ENCODE measurements around the gene MVB12B.

MVB12B gene

GRCh38 chr9:126522612-126523356, 196.2 kb downstream of the MVB12B start:
- Histone ChIP-seq H3K27me3 (replicated peaks; ENCODE audit: control insufficient read depth, insufficient read depth, low read length) (no peaks in the 10 kb centered on the region; the same call in none of the 2 replicates), H3K36me3 (ENCODE audit: control insufficient read depth, insufficient read depth, low read length) (no peaks in the 10 kb centered on the region), H3K4me3 (replicated peaks; ENCODE audit: low read depth, low read length) (no peak overlapping the region)
- TF ChIP-seq, protein P1, sequence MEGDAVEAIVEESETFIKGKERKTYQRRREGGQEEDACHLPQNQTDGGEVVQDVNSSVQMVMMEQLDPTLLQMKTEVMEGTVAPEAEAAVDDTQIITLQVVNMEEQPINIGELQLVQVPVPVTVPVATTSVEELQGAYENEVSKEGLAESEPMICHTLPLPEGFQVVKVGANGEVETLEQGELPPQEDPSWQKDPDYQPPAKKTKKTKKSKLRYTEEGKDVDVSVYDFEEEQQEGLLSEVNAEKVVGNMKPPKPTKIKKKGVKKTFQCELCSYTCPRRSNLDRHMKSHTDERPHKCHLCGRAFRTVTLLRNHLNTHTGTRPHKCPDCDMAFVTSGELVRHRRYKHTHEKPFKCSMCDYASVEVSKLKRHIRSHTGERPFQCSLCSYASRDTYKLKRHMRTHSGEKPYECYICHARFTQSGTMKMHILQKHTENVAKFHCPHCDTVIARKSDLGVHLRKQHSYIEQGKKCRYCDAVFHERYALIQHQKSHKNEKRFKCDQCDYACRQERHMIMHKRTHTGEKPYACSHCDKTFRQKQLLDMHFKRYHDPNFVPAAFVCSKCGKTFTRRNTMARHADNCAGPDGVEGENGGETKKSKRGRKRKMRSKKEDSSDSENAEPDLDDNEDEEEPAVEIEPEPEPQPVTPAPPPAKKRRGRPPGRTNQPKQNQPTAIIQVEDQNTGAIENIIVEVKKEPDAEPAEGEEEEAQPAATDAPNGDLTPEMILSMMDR (IDR thresholded peaks at IDR 0.05; ENCODE audit: insufficient read depth, low read length, poor library complexity, severe bottlenecking), result no peak
- no peak for DNase-seq (ENCODE audit: extremely low read depth, insufficient read length)

- TF ChIP-seq, protein P1 (IDR thresholded peaks at IDR 0.05; ENCODE audit: insufficient read depth, low read length, poor library complexity, severe bottlenecking), result no peak
- H3K36me3 ChIP-seq (ENCODE audit: control insufficient read depth, insufficient read depth, low read length), result no peaks in the 10 kb centered on the region
- DNase-seq (ENCODE audit: extremely low read depth, insufficient read length), result no peak
- no peaks in the 10 kb centered on the region; the same call in none of the 2 replicates for H3K27me3 ChIP-seq (replicated peaks; ENCODE audit: control insufficient read depth, insufficient read depth, low read length)
- no peak overlapping the region for H3K4me3 ChIP-seq (replicated peaks; ENCODE audit: low read depth, low read length)
Observed at GRCh38 chr9:126523611-126524111, 197.0 kb downstream of the MVB12B start.

- no peaks in the 10 kb centered on the region for H3K36me3 ChIP-seq (ENCODE audit: control insufficient read depth, insufficient read depth, low read length)
- H3K27me3 ChIP-seq (replicated peaks; ENCODE audit: control insufficient read depth, insufficient read depth, low read length), result no peaks in the 10 kb centered on the region; the same call in 1 of the 2 replicates
- DNase-seq (ENCODE audit: extremely low read depth, insufficient read length), result no peak
- no peak overlapping the region for H3K4me3 ChIP-seq (replicated peaks; ENCODE audit: low read depth, low read length)
- TF ChIP-seq, protein P1 (IDR thresholded peaks at IDR 0.05; ENCODE audit: insufficient read depth, low read length, poor library complexity, severe bottlenecking), result no peak
Observed at GRCh38 chr9:126524353-126525077, 197.9 kb downstream of the MVB12B start.

DNA sequence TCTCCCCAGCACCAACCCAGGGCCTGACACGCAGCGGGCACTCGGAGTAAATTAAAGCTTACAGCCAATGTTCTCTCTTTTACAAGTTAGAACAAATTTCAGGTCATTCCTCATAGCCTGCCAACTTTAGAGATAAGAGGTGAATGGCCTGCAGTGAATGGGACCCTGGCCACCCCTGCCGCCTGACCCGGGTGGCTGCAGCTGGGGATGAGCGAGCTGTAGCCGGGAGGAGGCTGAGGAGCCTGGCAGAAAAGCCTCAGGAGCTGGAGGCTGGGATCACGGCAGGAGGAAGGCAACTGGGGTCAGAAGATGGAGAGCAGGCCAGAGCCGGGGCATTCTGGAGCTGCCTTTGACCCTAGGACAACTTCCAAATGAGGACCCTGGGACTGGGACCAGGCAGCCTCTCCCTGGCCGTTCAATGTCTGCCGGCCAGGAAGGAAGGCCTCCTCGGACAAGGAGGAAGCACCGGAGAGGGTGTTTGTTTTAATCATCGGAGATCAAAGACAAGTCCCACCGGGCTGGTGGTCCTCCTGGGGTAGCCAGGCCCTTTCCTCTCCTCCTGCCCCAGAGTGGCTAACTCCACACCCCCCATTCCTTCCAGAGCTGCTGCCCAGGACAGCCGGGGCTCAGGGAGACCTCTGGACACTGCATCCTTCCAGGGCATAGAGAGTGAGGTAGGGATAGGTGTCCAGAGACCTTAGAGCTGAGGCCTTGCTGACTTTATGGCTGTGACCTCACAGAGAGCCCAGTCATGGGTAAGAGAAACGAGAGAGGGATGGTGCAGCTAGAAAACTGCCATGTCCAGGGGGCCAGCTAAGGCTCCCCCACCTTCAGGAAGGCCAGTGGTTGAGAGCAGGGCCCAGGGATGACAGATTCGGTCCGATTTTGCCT, 199.8 kb downstream of the MVB12B start:
- TF ChIP-seq, protein P1 (IDR thresholded peaks at IDR 0.05; ENCODE audit: insufficient read depth, low read length, poor library complexity, severe bottlenecking), result no peak
- no peaks in the 10 kb centered on the region for H3K36me3 ChIP-seq (ENCODE audit: control insufficient read depth, insufficient read depth, low read length)
- no peak overlapping the region for H3K4me3 ChIP-seq (replicated peaks; ENCODE audit: low read depth, low read length)
- DNase-seq (ENCODE audit: extremely low read depth, insufficient read length), result no peak
- H3K27me3 ChIP-seq (replicated peaks; ENCODE audit: control insufficient read depth, insufficient read depth, low read length), result no peaks in the 10 kb centered on the region; the same call in 1 of the 2 replicates

- TF ChIP-seq, protein P1 (IDR thresholded peaks at IDR 0.05; ENCODE audit: insufficient read depth, low read length, poor library complexity, severe bottlenecking), result no peak
- no peaks in the 10 kb centered on the region for H3K36me3 ChIP-seq (ENCODE audit: control insufficient read depth, insufficient read depth, low read length)
- no peak overlapping the region for H3K4me3 ChIP-seq (replicated peaks; ENCODE audit: low read depth, low read length)
- H3K27me3 ChIP-seq (replicated peaks; ENCODE audit: control insufficient read depth, insufficient read depth, low read length), result no peaks in the 10 kb centered on the region; the same call in none of the 2 replicates
- no peak for DNase-seq (ENCODE audit: extremely low read depth, insufficient read length)
Observed at GRCh38 chr9:126527109-126527825, 200.6 kb downstream of the MVB12B start.
